Pancreas (tissue), 10 donors: ENCODE results near the gene ZNF19. TPM values are rescaled to one million over a fixed set of nuclear protein-coding genes. Genes with fewer than 3 reads are reported as not detected.

Experiments used
- ATAC-seq, 4 donors: fragments of 200-7000 bp; cut with Tn5 transposase; one replicate each; pipeline versions ENCODE4 v1.8.0 to v1.9.1; 2020; ENCODE audit warnings: mild to moderate bottlenecking in 4 of 4, moderate library complexity in 4 of 4
- DNase-seq, 6 donors: peaks; one replicate each; pipeline ENCODE4 v3.0.0-alpha.2; 2020
- FAIRE-seq: peaks from 2 replicates; lab custom pipeline; 2012; peaks lifted over from hg19 to GRCh38; lab: Jason Lieb, UNC
- H3K27ac ChIP-seq, 4 donors: fragments of 200-600 bp; sonication (generic); 1 replicate in 3 of 4; 2 replicates in 1 of 4; pipeline versions ENCODE4 v1.5.0 to v1.8.0; 2020
- H3K27me3 ChIP-seq, 4 donors: fragments of 200-600 bp; one replicate each; pipeline ENCODE4 v1.8.0; 2021
- H3K36me3 ChIP-seq, 3 donors: fragments of 200-600 bp; sonication (generic) in 1 of 3; one replicate each; pipeline versions ENCODE4 v1.5.0 to v1.8.0; 2020 to 2021
- H3K4me1 ChIP-seq, 3 donors: fragments of 200-600 bp; one replicate each; pipeline ENCODE4 v1.8.0; 2021
- H3K4me3 ChIP-seq, 4 donors: fragments of 200-600 bp; sonication (generic) in 2 of 4; one replicate each; pipeline versions ENCODE4 v1.5.0 to v1.8.0; 2020 to 2021
- H3K9me3 ChIP-seq, 4 donors: fragments of 200-600 bp; one replicate each; pipeline ENCODE4 v1.8.0; 2021
- CTCF ChIP-seq, 4 donors: fragments of 200-600 bp; sonication (generic) in 3 of 4; IDR thresholded peaks; one replicate each; pipeline versions ENCODE4 v1.5.0 to v1.8.0; 2021; ENCODE audit warnings: antibody characterized with exemption in 4 of 4
- WGBS, 2 donors: extraction: QIAGEN DNeasy Blood & Tissue Kit; methylation state at CpG; one replicate each; pipeline ENCODE4 v1.1.7; 2013; 5-methylcytosine and 5-hydroxymethylcytosine counted together
- intact Hi-C, 3 donors: fragments of 100-400 bp; cut with DNase I; formaldehyde crosslinking; loops; one replicate each; pipeline versions ENCODE4 v1.11.1 to v1.14.2; 2022
- polyA plus RNA-seq, 2 donors: library from polyadenylated mRNA; stranded (reverse); fragments of 200-250 nt; gene quantifications; one replicate each; pipeline ENCODE4 v1.2.3, GENCODE V29; 2013
- total RNA-seq, 6 donors: library from RNA; stranded (reverse); fragmentation: NEBNext Ultra II Directional in 4 of 6; extraction: Animal tissue kit (Norgen Biotek cat#: 25700) in 4 of 6; gene quantifications; one replicate each; pipeline versions ENCODE4 v1.2.1 to v1.2.4, GENCODE V29; 2021 to 2023
- donor health status: healthy with polysubstance abuse.
- donor health status: DM: no; HTN: no; CAD: no; lungs with moderate emphysema.
- donor health status: DM: no; HTN: no; CAD: no.
- donor health status: control.
- donor health status: control.
- donor health status: Bipolar disorder and iron deficiency.
- donor health status: DM: yes; HTN: yes; CAD: no.
- donor health status: DM: no; HTN: no; CAD: no.
- donor health status: DM: no; HTN: no; CAD: no.
- donor health status: DM: yes; HTN: yes; CAD: no.

The ZNF19 gene
- total and polyA plus RNA-seq, 8 donors, result 2.9 to 7.3 (median 4.9) TPM

DNA sequence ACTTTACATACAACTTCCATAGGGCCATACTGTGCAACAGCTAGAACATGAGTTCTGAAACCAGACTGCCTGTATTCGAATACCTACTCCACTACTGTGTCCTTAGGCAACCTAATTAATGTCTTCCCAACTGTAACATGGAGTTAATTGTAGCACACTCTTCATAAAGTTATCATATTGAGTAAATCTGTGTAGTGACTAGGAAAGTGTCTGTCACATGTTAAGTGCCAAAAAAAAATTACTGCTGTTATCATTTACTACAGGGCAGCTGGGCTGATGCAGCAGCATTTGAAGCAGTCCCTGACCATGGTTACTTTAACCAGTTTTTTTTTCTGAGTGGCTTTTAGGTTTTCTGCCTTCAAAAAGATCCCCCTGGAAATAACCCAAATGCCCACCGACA, 16.2 kb downstream of the ZNF19 start:
- no peak for ATAC-seq
- Histone ChIP-seq H3K27ac (no peak overlapping the region), H3K36me3 (peaks cover 0 to 10% (median 8%) of the 10 kb centered on the region in 3 donors), H3K4me1 (no peaks in the 10 kb centered on the region), H3K4me3 (no peak overlapping the region), H3K27me3 (no peaks in the 10 kb centered on the region), H3K9me3 (no peaks in the 10 kb centered on the region)
- 91 to 94% methylated on average over 2 of the region's 2 CpGs for WGBS, 2 donors
- no peak for TF ChIP-seq CTCF (IDR thresholded peaks at IDR 0.05)
- intact Hi-C loops, result no loop called here
- FAIRE-seq, result no peak
- no peak for DNase-seq

DNA sequence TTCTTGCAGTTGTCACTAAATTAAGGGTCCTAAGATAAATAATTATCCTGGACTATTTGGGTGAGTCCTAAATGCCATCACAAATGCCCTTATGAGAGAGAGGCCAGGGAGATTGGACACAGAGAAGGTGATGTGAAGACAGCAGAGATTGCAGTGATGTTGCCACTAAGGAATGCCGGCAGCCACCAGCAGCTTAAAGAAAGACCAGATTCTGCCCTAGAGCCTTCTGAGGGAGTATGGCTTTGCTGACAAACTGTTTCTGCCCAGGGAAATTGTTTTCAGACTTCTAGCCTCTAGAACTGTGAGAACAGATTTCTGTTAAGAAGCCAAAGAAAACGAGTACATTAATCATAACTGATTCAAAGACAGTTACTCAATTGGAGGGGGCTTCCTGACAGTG, 17.1 kb downstream of the ZNF19 start:
- FAIRE-seq (no peak), ATAC-seq (no peak)

DNA sequence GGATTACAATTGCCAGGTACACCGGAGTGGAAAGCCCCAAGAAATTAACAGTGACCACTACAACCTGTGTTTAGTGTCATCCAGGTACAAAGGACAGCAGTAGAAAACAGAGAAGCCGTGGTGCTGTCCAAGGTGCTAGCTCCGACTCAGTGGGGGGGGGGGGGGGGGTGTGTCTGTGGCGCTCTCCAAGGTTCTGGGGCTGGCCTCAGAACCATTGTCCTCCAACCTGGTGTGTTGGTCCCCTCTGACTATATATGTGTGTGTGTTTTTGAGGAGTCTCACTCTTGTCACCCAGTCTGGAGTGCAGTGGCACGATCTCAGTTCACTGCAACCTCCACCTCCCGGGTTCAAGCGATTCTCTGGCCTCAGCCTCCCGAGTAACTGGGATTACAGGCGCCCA, 21.3 kb downstream of the ZNF19 start:
- H3K27me3 ChIP-seq, result no peaks in the 10 kb centered on the region
- H3K9me3 ChIP-seq, result no peaks in the 10 kb centered on the region
- ATAC-seq, result peak in 3 of 4 donors; percentile 40 to 85 (median 67)
- no peak overlapping the region for H3K27ac ChIP-seq
- DNase-seq, result peak in 1 of 6 donors; percentile 9
- WGBS, 2 donors, result 31 to 40% methylated on average over 9 of the region's 9 CpGs
- peaks cover 0 to 1% (median 0%) of the 10 kb centered on the region in 3 donors for H3K4me1 ChIP-seq
- no peak for FAIRE-seq
- no peaks in the 10 kb centered on the region for H3K36me3 ChIP-seq
- intact Hi-C loops, result no loop called here
- TF ChIP-seq CTCF (IDR thresholded peaks at IDR 0.05), result no peak
- H3K4me3 ChIP-seq, result no peak overlapping the region

More for the DNA sequence above, 17.1 kb downstream of the ZNF19 start:
- intact Hi-C loops, result no loop called here
- H3K9me3 ChIP-seq, result no peaks in the 10 kb centered on the region
- no peak for TF ChIP-seq CTCF (IDR thresholded peaks at IDR 0.05)
- WGBS, 2 donors, result 64 to 72% methylated on average over 2 of the region's 2 CpGs
- DNase-seq, result no peak
- no peaks in the 10 kb centered on the region for H3K27me3 ChIP-seq
- no peaks in the 10 kb centered on the region for H3K4me1 ChIP-seq
- peaks cover 0 to 7% (median 6%) of the 10 kb centered on the region in 3 donors for H3K36me3 ChIP-seq
- H3K27ac ChIP-seq, result no peak overlapping the region
- H3K4me3 ChIP-seq, result no peak overlapping the region

DNA sequence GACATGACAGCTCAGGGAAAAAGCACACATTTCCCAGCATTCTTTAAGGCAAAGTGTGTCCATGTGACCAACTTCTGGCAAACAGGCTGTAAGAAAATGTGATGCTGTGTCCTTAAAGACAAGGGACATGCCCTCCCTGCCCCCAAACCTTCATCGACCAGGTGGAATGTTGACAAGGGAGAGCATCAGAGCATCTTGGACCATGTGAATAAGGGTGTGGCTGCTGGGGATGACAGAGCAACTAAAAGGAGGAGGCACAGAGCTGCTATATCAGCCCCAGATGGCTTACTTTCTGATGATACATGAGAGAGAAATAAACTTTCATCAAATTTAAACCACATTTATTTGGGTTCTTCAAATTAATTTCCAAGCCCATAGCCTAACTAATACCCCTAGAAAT, 24.9 kb downstream of the ZNF19 start:
- ATAC-seq (no peak), FAIRE-seq (no peak), DNase-seq (no peak)
- 44 to 48% methylated on average over 1 of the region's 1 CpG for WGBS, 2 donors
- no peak overlapping the region for H3K4me3 ChIP-seq
- no peak for TF ChIP-seq CTCF (IDR thresholded peaks at IDR 0.05)
- no peak overlapping the region for H3K27ac ChIP-seq
- no peaks in the 10 kb centered on the region for H3K9me3 ChIP-seq
- H3K36me3 ChIP-seq, result no peaks in the 10 kb centered on the region
- intact Hi-C loops, result no loop called here
- H3K27me3 ChIP-seq, result no peaks in the 10 kb centered on the region
- peaks cover 0 to 11% (median 8%) of the 10 kb centered on the region in 3 donors for H3K4me1 ChIP-seq
